ENCODE measurements around the gene LDLRAD4. TPM values are rescaled to one million over a fixed set of nuclear protein-coding genes. Genes with fewer than 3 reads are reported as not detected.
"Not testable (repeated sequence)": the region's sequence is repeated elsewhere in the genome, so short reads cannot be mapped to it uniquely, and the experiment has no call there.

LDLRAD4 gene
- polyA plus RNA-seq, 12 donors, result 9.1 to 19.0 (median 11.9) TPM; not detected in 1

GRCh38 chr18:13245481-13246000, 27.0 kb downstream of the LDLRAD4 start:
- no peak for DNase-seq

- DNase-seq, result no peak
These were observed 27.6 kb downstream of the LDLRAD4 start for GRCh38 chr18:13246121-13246520.

- no peak for DNase-seq
These were observed 28.0 kb downstream of the LDLRAD4 start for GRCh38 chr18:13246591-13246990.

- no peak for DNase-seq
These were observed 28.9 kb downstream of the LDLRAD4 start for GRCh38 chr18:13247506-13247905.

GRCh38 chr18:13252686-13253410, 34.3 kb downstream of the LDLRAD4 start:
- no peak for DNase-seq

- DNase-seq, result no peak
These were observed 35.5 kb downstream of the LDLRAD4 start for GRCh38 chr18:13253786-13254688.

GRCh38 chr18:13254971-13255927, 36.7 kb downstream of the LDLRAD4 start:
- DNase-seq, result no peak

GRCh38 chr18:13256444-13257305, 38.1 kb downstream of the LDLRAD4 start:
- DNase-seq, result no peak

GRCh38 chr18:13257361-13257980, 38.9 kb downstream of the LDLRAD4 start:
- no peak for DNase-seq

- no peak for DNase-seq
These were observed 40.4 kb downstream of the LDLRAD4 start for GRCh38 chr18:13258921-13259320.

- DNase-seq, result no peak
These were observed 41.1 kb downstream of the LDLRAD4 start for GRCh38 chr18:13259701-13260100.

GRCh38 chr18:13260197-13260934, 41.8 kb downstream of the LDLRAD4 start:
- DNase-seq, result peak; percentile 64

GRCh38 chr18:13260935-13261640, 42.5 kb downstream of the LDLRAD4 start:
- DNase-seq, result no peak

GRCh38 chr18:13261661-13262357, 43.2 kb downstream of the LDLRAD4 start:
- DNase-seq, result no peak

GRCh38 chr18:13262358-13262680, 43.8 kb downstream of the LDLRAD4 start:
- DNase-seq, result not testable (repeated sequence)

GRCh38 chr18:13262839-13263691, 44.5 kb downstream of the LDLRAD4 start:
- no peak for DNase-seq

Measured in muscle of arm (tissue), 12 donors.